IgD-negative memory B cell (primary cell): Measurements from ENCODE around the gene DLGAP5. TPM values are rescaled to one million over a fixed set of nuclear protein-coding genes. Genes with fewer than 3 reads are reported as not detected.

Experiments
- H3K27ac Mint-ChIP-seq, 3 donors: one replicate each; pipeline ENCODE4 v1.8.0; 2020 to 2022; ENCODE audit warnings: mild to moderate bottlenecking in 3 of 3, mixed read lengths in 3 of 3, moderate library complexity in 1 of 3
- H3K27me3 Mint-ChIP-seq: one replicate; pipeline ENCODE4 v1.8.0; 2021; ENCODE audit warnings: mixed read lengths
- H3K36me3 Mint-ChIP-seq: one replicate; pipeline ENCODE4 v1.8.0; 2020; ENCODE audit warnings: mild to moderate bottlenecking, mixed read lengths
- H3K4me1 Mint-ChIP-seq, 3 donors: one replicate each; pipeline ENCODE4 v1.8.0; 2020 to 2022; ENCODE audit warnings: mixed read lengths in 3 of 3, mild to moderate bottlenecking in 1 of 3
- H3K4me3 Mint-ChIP-seq, 4 donors: one replicate each; pipeline ENCODE4 v1.8.0; 2020 to 2022; ENCODE audit warnings: mild to moderate bottlenecking in 4 of 4, mixed read lengths in 4 of 4, moderate library complexity in 3 of 4
- H3K9me3 Mint-ChIP-seq, 3 donors: one replicate each; pipeline ENCODE4 v1.8.0; 2020 to 2021; ENCODE audit warnings: mixed read lengths in 3 of 3, mild to moderate bottlenecking in 1 of 3
- polyA plus RNA-seq: library from polyadenylated mRNA; unstranded; fragments of 300-500 nt; fragmentation: Illumina TruSeq; gene quantifications from one replicate; pipeline ENCODE4 v1.2.3, GENCODE V29; 2021

The DLGAP5 gene
- polyA plus RNA-seq, 1 donor from 2014 or later: not detected

DNA sequence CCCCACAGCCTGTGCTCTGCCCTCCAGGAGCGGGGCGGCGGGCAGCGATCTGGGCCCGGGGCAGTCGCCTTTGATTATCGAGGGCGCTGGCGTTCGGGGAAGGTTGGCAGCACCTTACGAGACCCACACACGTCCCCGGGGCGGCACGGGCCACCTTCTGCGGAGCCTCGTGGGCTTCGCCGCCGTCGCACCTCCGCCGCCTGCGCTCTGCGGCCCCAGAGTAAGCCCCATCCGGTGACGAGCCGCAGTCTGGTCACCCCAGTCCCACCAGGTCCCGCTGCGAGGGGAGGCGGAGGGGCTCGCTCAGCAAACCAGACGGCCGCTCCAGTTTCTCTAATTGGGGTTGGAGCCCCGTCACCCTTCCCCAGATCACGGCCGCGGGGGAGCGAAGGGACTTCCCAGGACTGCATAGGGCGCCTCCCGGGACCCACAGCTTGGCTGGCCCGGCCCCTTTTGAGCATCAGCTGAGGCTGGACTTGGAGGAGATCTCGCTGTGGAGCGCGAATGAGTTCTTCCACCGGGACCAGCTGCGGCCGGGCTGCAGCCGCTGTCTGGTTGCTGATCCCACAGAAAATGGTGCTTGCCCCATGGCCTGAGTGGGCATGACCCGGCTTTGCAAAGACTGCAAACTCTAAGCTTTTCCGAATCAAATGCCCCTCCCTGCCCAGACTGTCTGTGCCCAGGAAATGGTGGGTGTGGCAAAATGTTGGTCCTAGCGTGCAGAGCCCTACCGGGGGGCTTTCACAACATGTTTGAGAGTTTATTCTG, 61.8 kb downstream of the DLGAP5 start:
- H3K9me3 Mint-ChIP-seq: no peaks in the 10 kb centered on the region
- H3K36me3 Mint-ChIP-seq: no peaks in the 10 kb centered on the region
- H3K4me3 Mint-ChIP-seq: peak overlapping the region; percentile 67 to 94 (median 85)
- H3K27me3 Mint-ChIP-seq: peaks cover 6% of the 10 kb centered on the region
- peaks cover 0 to 10% (median 9%) of the 10 kb centered on the region in 3 donors for H3K4me1 Mint-ChIP-seq
- H3K27ac Mint-ChIP-seq: no peak overlapping the region

DNA sequence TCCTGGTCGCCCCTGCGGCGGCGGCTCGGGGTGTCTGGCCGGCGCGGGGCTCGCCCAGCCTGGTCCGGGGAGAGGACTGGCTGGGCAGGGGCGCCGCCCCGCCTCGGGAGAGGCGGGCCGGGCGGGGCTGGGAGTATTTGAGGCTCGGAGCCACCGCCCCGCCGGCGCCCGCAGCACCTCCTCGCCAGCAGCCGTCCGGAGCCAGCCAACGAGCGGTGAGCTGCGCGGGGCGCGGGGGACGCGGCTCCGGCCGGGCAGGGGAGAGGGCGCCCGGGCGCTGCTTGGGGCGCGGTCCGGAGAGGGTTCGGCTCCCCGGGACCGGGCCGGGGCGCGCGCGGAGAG, 62.3 kb downstream of the DLGAP5 start, which contains the start of gene LGALS3:
Gene LGALS3 (plus strand): TSS at position 167 of the 342 bp plus-strand sequence. CDS start 8,122 bp downstream, outside the sequence.
- peak within 1 kb of the TSS; percentile 82 to 94 (median 86) for H3K4me3 Mint-ChIP-seq
- H3K27me3 Mint-ChIP-seq: peaks cover 6% of the 10 kb centered on the region
- peaks cover 0 to 11% (median 9%) of the 10 kb centered on the region in 3 donors for H3K4me1 Mint-ChIP-seq
- no peaks in the 10 kb centered on the region for H3K9me3 Mint-ChIP-seq
- H3K36me3 Mint-ChIP-seq: no peaks in the 10 kb centered on the region
- H3K27ac Mint-ChIP-seq: no peak within 1 kb of the TSS

DNA sequence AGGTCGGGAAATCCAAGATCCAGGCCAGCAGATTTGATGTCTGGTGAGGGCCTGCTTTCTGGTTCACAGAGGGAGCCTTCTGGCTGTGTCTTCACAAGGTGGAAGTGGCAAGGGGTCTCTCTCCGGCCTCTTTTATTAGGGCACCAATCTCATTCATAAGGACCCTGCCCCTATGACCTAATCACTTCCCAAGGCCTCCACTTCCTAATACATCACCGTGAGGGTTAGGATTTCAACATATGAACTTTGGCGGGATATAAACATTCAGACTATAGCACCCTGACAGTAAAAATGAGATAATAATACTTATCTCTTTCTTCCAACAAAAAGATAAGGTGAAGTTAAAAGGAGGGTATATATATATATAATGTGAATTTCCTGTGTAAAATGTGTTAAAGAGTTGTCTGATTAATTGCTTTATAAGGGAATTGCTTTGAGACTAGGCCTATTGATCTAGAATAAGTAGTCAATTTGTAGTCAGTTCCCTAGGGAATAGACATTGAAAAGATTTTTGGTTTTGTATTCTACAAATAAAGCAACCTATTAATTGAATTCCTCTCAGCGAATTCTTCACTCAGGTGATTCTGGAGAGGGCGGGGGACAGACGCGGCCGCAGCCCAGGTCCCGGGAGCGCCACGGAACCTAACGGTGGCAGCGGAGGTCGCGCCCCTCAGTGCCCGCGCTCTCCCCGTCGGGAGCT, 62.8 kb downstream of the DLGAP5 start:
- Mint-ChIP-seq H3K9me3 (no peaks in the 10 kb centered on the region), H3K4me1 (peaks cover 0 to 11% (median 9%) of the 10 kb centered on the region in 3 donors), H3K4me3 (peak overlapping the region; percentile 80 to 91 (median 86)), H3K27me3 (peaks cover 6% of the 10 kb centered on the region), H3K36me3 (no peaks in the 10 kb centered on the region), H3K27ac (no peak overlapping the region)

DNA sequence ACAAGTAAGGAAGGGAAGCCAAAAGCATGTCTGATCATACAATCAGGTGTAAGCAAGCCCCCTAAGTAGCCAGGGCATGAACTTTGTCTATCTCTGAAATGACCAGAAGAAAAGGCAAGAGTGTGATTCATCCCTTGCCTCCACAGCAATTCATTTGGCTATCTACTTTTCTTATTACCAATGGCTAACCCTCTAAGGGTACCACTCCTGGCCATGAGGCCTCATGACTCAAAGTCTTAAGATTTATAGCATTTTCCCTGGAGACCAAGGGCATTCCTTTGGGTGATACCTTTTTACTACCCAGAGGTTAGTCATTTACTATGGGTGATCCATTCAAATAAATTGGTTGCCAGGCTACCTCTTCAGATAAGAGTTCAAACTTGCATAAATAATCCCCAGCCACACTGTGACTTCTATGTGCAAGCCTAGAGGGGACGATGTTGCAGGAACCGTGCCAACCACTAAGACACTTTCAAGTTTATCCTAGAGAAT, 63.9 kb downstream of the DLGAP5 start:
- Mint-ChIP-seq H3K36me3 (no peaks in the 10 kb centered on the region), H3K27me3 (peaks cover 3% of the 10 kb centered on the region), H3K4me3 (peak overlapping the region in 1 of 4 donors; percentile 85), H3K9me3 (no peaks in the 10 kb centered on the region), H3K27ac (no peak overlapping the region), H3K4me1 (peaks cover 0 to 11% (median 9%) of the 10 kb centered on the region in 3 donors)

DNA sequence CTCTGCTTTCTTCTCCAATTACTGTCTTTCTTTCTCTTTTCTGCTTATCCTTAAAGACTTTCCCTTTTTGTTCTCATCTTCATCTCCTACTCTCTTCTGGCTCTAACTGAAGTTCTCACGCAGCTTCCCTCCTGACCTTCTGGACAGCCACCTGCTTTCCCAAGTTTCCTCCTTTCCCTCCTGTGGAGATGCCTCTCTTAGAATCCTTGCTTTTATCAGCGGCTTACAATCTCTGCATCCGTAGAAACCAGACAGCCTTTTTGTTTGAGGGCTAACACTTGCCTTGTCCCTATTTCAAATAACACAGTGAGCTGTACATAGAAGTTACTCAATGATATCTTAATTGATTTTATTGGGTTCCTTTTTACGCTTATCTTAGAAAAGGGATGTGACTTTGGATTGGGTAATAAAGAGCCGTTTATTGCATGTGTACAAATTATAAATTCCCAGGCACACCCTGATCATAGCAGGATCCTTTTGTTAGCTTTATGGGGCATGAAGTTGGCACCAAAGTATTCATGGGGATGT, 64.4 kb downstream of the DLGAP5 start:
- H3K4me1 Mint-ChIP-seq: peaks cover 0 to 11% (median 9%) of the 10 kb centered on the region in 3 donors
- H3K27me3 Mint-ChIP-seq: peaks cover 3% of the 10 kb centered on the region
- H3K27ac Mint-ChIP-seq: no peak overlapping the region
- H3K4me3 Mint-ChIP-seq: peak overlapping the region in 1 of 4 donors; percentile 85
- no peaks in the 10 kb centered on the region for H3K9me3 Mint-ChIP-seq
- H3K36me3 Mint-ChIP-seq: no peaks in the 10 kb centered on the region

DNA sequence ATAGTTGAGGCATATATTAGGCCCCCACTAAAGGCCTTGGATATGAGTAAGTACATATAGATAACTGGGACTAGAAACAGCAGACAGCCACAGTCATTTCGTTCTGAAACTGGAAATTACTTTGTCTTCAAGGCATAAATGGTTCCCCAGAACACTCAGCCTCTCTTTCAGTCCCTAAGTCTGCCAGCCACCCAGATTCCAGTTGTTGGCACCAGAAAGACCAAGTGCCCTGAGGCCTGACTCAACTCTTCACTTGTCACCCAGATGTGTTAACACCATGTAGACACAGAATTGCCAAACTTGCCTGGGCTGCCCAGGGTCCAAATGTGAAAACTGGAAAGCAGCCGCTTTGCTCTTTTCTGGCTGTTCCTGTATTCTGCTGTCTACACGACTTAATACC, 65.4 kb downstream of the DLGAP5 start:
- H3K36me3 Mint-ChIP-seq: no peaks in the 10 kb centered on the region
- H3K4me3 Mint-ChIP-seq: peak overlapping the region in 1 of 4 donors; percentile 49
- H3K9me3 Mint-ChIP-seq: no peaks in the 10 kb centered on the region
- peaks cover 0 to 11% (median 9%) of the 10 kb centered on the region in 3 donors for H3K4me1 Mint-ChIP-seq
- H3K27me3 Mint-ChIP-seq: peaks cover 3% of the 10 kb centered on the region
- H3K27ac Mint-ChIP-seq: no peak overlapping the region

DNA sequence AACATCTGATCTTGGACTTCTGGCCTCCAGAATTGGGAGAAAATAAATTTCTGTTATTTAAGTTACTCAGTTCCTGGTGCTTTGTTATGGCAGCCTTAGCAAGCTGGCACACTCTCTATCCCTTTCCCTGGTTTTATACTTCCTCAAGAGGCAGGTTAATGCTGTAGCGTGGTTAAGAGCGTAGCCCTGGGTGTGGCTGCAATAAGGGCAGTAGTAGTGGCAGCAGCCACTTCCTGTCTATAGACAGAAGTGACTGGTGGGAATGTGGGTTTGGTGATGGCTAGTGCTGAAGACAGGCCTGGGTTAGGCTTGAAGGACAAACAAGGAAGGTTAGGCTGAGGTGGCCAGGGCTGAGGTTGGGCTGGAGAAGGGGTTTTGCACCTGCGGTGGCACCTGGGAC, 66.0 kb downstream of the DLGAP5 start:
- H3K27ac Mint-ChIP-seq: peak overlapping the region in 1 of 3 donors; percentile 0
- peaks cover 3% of the 10 kb centered on the region for H3K27me3 Mint-ChIP-seq
- H3K4me3 Mint-ChIP-seq: peak overlapping the region in 1 of 4 donors; percentile 20
- H3K9me3 Mint-ChIP-seq: no peaks in the 10 kb centered on the region
- H3K4me1 Mint-ChIP-seq: peaks cover 0 to 9% (median 9%) of the 10 kb centered on the region in 3 donors
- H3K36me3 Mint-ChIP-seq: no peaks in the 10 kb centered on the region

DNA sequence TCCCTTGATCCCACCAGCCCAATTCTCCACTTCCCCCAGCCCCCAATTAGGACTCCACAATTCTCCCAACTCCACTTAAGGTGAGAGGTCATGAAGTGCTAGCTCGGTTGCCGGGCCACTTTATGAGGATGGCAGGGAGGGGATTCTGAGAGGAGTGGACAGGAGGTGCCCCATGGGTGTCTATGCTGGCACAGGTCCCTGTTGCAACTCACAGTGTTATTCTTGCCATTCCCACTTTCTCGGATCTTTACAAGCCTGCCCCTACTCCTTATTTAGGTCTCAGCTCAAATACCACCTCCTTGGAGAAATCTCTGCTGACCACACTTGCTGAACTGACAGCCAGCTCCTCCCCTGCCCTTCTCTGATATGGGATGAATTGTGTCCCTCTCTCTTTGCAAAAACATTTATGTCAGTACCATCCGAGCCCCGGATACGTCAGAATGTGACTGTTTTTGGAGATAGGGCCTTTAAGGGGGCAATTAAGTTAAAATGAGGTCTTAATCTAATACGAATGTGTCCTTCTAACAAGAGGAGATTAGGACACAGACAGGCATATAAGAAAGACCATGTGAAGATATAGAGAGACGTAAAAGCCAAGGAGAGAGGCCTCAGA, 66.5 kb downstream of the DLGAP5 start:
- Mint-ChIP-seq H3K4me1 (peaks cover 0 to 6% (median 5%) of the 10 kb centered on the region in 3 donors), H3K27ac (peak overlapping the region in 1 of 3 donors; percentile 0), H3K4me3 (no peak overlapping the region), H3K9me3 (no peaks in the 10 kb centered on the region), H3K27me3 (peaks cover 3% of the 10 kb centered on the region), H3K36me3 (no peaks in the 10 kb centered on the region)

DNA sequence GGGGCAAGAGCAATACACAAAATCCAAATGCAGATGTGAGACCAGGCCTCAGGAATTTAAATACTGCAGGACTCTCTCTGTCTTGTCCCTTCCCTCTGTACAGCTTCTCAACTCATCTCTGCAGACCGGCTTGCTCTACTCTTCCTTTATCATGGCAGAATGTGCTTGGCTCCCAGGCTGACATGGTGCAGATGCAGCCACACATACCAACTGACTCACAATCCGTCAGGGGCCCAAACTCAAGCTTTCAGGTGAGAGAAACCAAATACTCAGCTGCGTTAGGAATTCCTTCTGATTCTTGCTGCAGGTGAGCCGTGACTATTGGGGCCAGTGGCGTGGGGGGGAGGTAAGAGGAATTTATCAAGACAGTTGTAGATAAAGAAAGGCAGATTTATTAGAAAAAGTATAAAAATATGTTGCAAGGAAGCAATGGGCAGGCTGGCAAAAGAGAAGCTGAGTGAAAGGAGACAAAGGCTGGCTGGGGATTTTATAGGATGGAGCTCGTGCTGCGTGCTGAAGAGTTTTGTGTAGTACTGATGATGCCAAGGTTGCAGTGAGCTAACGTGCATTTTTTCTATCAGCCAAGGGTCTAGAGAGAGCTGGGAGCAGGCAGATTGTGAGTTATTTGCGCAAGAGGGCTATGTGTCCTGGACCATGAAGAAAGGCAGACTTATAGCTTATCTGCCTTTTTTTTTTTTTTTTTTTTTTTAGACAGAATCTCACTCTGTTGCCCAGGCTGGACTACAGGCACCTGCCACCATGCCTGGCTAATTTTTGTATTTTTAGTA, 67.3 kb downstream of the DLGAP5 start:
- Mint-ChIP-seq H3K4me3 (no peak overlapping the region), H3K4me1 (peaks cover 0 to 6% (median 5%) of the 10 kb centered on the region in 3 donors), H3K27ac (no peak overlapping the region), H3K27me3 (peaks cover 3% of the 10 kb centered on the region), H3K36me3 (no peaks in the 10 kb centered on the region), H3K9me3 (no peaks in the 10 kb centered on the region)

DNA sequence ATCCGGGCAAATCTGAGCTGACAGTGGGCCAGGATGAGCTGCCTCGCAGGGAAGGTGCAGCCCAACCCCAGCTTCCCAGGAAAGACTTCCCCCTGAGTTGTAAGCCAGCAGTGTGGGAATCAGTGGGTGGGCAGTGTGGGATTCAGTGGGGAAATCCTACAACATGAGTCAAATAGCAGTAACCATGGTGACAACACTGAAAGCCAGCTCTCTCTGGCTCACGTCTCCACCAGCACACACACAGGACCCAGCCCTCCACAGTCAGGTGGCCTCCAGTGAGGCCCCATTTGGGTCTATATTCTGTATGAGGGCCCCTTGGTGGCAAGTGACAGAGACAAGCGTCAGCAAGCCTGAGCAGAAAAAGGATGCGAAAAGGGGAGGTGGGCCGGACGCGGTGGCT, 68.3 kb downstream of the DLGAP5 start:
- Mint-ChIP-seq H3K4me1 (peaks cover 0 to 6% (median 5%) of the 10 kb centered on the region in 3 donors), H3K4me3 (no peak overlapping the region), H3K27me3 (peaks cover 3% of the 10 kb centered on the region), H3K36me3 (no peaks in the 10 kb centered on the region), H3K9me3 (no peaks in the 10 kb centered on the region), H3K27ac (no peak overlapping the region)

DNA sequence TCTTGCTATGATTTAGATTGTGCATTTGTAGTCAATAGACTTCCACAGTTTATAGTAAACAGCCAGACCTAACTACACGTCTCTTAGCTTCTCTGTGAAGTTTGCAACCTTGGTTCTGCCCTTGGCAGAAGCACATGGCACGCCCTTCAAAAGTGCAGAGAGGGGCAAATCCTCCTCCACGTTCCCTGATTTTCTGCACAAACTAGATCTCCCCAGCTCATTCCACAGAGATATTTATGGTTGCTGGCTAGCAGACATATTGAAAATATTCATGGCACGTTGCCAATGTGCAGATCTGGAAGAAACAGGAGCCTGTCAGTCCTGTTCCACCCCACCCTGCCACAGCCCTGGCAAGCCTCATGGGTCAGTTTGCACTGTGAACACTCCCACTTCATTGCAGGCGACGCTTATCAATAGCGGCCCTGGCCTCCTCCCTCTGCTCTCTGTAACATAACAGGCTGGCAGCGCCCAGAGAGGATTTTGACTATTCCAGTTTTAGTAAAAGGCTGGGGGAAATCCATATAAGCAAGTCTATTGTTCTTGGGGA, 68.9 kb downstream of the DLGAP5 start:
- Mint-ChIP-seq H3K4me3 (no peak overlapping the region), H3K27me3 (peaks cover 3% of the 10 kb centered on the region), H3K36me3 (no peaks in the 10 kb centered on the region), H3K27ac (no peak overlapping the region), H3K4me1 (peaks cover 0 to 6% (median 5%) of the 10 kb centered on the region in 3 donors), H3K9me3 (no peaks in the 10 kb centered on the region)

DNA sequence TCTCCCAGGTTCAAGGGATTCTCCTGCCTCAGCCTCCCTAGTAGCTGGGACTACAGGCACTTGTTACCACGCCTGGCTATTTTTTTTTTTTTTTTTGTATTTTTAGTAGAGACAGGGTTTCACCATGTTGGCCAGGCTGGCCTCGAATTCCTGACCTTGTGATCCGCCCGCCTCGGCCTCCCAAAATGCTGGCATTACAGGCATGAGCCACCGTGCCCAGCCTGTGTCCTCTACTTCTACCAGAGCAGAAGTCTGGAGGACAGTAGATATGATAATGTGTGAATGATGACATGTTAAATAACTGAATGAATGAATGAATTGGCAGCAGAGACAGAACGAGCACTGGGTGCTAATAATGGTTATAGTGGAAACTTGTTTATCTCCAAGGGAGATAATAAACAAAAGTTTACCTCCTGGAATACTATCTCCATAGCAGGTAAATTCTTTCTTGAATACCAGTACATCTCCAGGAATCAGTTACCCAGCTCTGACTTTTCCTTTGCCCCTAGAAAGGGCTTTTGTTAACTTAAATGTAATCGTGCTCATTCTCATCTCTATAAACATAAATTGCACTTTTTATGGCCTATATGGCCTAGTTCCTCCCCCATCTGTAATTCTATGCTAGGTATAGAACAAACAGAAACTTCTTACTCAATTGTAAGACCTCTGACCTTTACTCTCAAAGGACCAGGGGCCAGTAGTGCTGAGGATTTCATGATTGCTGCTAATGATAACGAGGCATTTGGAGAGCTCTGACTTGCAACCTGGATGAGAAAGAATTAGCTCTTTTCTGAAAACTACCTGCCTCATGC, 69.6 kb downstream of the DLGAP5 start:
- H3K27me3 Mint-ChIP-seq: peaks cover 3% of the 10 kb centered on the region
- H3K4me1 Mint-ChIP-seq: peaks cover 0 to 6% (median 5%) of the 10 kb centered on the region in 3 donors
- H3K9me3 Mint-ChIP-seq: no peaks in the 10 kb centered on the region
- no peak overlapping the region for H3K27ac Mint-ChIP-seq
- H3K36me3 Mint-ChIP-seq: no peaks in the 10 kb centered on the region
- H3K4me3 Mint-ChIP-seq: no peak overlapping the region
